Neutrophil (primary cell): ENCODE measurements around the gene BAMBI.

Source experiments
- H3K27ac ChIP-seq: fragments of 200-600 bp; sonication (generic); 2 replicates; pipeline ENCODE4 v1.5.1; 2016; ENCODE audit warnings: mild to moderate bottlenecking, moderate library complexity
- H3K27me3 ChIP-seq: fragments of 200-600 bp; sonication (generic); 2 replicates; pipeline ENCODE4 v1.6.0; 2016; ENCODE audit warnings: mild to moderate bottlenecking
- H3K36me3 ChIP-seq: fragments of 200-600 bp; sonication (generic); 2 replicates; pipeline ENCODE4 v1.5.1; 2017
- H3K4me1 ChIP-seq, 2 experiments: fragments of 200-600 bp in 1 of 2; sonication (generic) in 1 of 2; 1 replicate in 1 of 2; 2 replicates in 1 of 2; pipeline versions ENCODE4 v1.5.1 to v1.6.1; 2013 to 2016; ENCODE audit warnings: low read depth in 1 of 2, low read length in 1 of 2, mild to moderate bottlenecking in 1 of 2, moderate library complexity in 1 of 2; ENCODE audit not compliant: control insufficient read depth in 1 of 2, insufficient read depth in 1 of 2
- H3K4me3 ChIP-seq, 2 experiments: fragments of 200-600 bp in 1 of 2; sonication (generic) in 1 of 2; 1 replicate in 1 of 2; 2 replicates in 1 of 2; pipeline ENCODE4 v1.5.1; 2013 to 2016; ENCODE audit warnings: low read depth in 1 of 2, low read length in 1 of 2, mild to moderate bottlenecking in 1 of 2, moderate library complexity in 1 of 2
- H3K9me3 ChIP-seq: fragments of 200-600 bp; sonication (generic); 2 replicates; pipeline ENCODE4 v1.5.1; 2016
- TF ChIP-seq, protein P1 (sequence below): fragments of 200-600 bp; sonication (generic); IDR thresholded peaks from 2 replicates; pipeline ENCODE4 v1.5.1; 2016; ENCODE audit warnings: antibody characterized with exemption

BAMBI gene

DNA sequence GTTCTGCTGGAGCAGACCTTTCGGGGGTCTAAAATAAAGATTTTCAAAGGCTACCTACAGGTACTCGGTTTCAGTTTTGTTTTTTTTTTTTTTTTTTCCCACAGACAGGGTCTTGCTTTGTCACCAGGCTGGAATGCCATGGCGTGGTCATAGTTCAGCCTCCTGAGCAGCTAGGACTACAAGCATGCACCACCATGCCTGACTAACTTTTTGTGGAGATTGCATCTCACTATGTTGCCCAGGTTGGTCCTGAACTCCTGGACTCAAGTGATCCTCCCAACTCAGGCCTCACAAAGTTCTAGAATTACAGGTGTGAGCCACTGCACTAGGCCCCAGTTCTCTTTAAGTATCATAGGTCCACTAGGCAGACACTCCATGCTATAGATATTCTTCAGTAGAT, 34.5 kb downstream of the BAMBI start:
- TF ChIP-seq, protein P1, sequence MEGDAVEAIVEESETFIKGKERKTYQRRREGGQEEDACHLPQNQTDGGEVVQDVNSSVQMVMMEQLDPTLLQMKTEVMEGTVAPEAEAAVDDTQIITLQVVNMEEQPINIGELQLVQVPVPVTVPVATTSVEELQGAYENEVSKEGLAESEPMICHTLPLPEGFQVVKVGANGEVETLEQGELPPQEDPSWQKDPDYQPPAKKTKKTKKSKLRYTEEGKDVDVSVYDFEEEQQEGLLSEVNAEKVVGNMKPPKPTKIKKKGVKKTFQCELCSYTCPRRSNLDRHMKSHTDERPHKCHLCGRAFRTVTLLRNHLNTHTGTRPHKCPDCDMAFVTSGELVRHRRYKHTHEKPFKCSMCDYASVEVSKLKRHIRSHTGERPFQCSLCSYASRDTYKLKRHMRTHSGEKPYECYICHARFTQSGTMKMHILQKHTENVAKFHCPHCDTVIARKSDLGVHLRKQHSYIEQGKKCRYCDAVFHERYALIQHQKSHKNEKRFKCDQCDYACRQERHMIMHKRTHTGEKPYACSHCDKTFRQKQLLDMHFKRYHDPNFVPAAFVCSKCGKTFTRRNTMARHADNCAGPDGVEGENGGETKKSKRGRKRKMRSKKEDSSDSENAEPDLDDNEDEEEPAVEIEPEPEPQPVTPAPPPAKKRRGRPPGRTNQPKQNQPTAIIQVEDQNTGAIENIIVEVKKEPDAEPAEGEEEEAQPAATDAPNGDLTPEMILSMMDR: no peak
- Histone ChIP-seq H3K27ac (no peak overlapping the region), H3K36me3 (no peaks in the 10 kb centered on the region), H3K27me3 (peaks cover 12% of the 10 kb centered on the region), H3K4me1 (no peaks in the 10 kb centered on the region), H3K4me3 (no peak overlapping the region), H3K9me3 (no peaks in the 10 kb centered on the region)

DNA sequence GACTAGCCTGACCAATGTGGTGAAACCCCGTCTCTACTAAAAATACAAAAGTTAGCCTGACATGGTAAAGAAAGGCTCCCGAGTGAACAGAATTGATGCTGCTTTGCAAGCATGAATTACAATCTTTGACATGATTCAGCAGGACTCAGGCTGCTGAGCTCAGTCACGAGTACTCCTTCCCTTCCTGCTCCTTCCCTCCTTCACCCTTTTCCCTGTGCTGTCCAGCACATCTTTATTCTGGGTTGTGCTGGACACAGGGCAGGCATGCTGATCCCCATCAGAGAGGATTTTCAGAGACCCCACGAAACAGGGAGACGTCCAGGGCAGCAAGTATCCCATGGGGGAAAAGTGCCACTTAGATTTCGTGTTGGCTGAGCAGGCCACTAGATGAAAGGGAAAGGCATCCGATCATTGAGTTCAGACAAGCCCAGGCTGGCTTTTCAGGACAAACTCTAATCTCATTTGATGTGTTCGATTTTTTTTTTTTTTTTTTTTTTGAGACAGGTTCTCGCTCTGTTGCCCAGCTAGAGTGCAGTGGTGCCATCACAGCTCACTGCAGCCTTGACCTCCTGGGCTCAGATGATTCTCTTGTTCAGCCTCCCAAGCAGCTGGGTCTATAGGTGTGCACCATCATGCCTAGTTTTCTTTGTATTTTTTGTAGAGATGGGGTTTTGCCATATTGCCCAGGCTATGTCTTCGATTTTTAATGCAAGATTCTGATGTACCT, 36.5 kb downstream of the BAMBI start:
- Histone ChIP-seq H3K36me3 (no peaks in the 10 kb centered on the region), H3K27me3 (peaks cover 25% of the 10 kb centered on the region), H3K4me3 (no peak overlapping the region), H3K27ac (no peak overlapping the region), H3K9me3 (no peaks in the 10 kb centered on the region), H3K4me1 (no peaks in the 10 kb centered on the region)
- TF ChIP-seq, protein P1: no peak

DNA sequence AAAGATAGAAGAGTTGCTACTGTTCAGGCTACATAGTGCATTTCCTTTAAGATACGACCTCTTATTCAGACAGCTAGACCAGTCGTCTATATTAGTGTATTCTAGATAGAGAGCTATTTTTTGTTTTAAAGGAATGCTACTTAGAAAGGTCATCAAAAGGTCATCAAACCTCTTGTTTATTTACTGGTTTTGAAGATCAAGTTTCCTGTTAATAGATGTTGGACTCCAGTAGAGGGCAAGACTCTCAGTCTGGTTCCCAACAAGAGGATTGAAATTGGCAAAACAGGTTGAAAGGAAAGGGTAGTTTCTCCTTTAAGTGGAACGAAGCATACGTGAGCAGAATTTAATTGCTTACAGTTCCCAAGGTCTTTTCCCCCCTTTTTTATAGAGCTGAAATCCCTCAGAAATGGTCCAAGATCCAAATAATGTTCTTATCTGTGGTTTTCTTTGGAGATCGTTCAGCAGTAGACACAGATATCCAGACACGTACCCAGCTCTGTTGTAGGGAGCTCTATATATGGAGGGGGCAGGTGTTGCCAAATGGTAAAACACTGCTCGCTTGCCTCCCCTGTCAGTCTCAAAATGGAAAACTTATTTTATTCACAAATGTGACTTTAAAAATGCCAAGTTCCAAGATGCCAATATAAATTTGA, 37.2 kb downstream of the BAMBI start:
- Histone ChIP-seq H3K4me3 (no peak overlapping the region), H3K27me3 (peaks cover 32% of the 10 kb centered on the region), H3K36me3 (no peaks in the 10 kb centered on the region), H3K9me3 (no peaks in the 10 kb centered on the region), H3K27ac (no peak overlapping the region), H3K4me1 (no peaks in the 10 kb centered on the region)
- TF ChIP-seq, protein P1: no peak

DNA sequence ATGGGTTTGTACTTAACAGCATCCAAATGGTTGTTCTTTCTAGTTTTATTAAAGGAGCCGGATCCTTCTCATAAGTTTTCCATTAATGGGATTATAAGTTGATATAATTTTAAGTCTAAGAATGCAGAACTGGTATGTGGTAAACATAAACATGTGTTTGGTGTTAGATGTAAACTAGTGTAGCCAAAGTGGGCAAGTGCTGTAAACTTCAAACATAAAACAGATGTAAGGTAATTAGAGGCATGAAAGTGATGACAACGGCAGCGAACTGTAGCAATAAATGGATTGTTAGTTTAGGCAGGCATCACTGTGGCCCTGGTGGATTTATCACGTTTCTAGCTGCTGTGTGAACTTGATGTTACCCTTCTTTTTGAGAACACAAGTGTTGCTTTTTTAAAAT, 37.9 kb downstream of the BAMBI start:
- Histone ChIP-seq H3K4me1 (no peaks in the 10 kb centered on the region), H3K27ac (no peak overlapping the region), H3K9me3 (no peaks in the 10 kb centered on the region), H3K36me3 (no peaks in the 10 kb centered on the region), H3K27me3 (peaks cover 40% of the 10 kb centered on the region), H3K4me3 (no peak overlapping the region)
- TF ChIP-seq, protein P1: no peak

DNA sequence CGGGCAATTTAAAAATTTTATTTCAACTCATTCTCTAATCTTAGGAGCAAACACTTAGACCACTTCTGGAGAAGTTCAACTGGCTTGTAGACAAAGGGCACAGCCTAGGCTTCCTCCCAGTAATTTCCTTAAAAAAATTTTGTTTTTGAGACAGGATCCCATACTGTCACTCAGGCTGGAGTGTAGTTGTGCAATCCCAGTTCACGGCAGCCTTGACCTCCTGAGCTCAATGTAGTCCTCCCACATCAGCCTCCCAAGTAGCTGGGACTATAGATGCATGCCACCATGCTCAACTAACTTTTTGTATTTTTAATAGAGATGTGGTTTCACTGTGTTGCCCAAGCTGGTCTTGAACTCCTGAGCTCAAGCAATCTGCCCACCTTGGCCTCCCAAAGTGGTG, 38.4 kb downstream of the BAMBI start:
- no peak overlapping the region for H3K27ac ChIP-seq
- TF ChIP-seq, protein P1: no peak

More for the DNA sequence above, 38.4 kb downstream of the BAMBI start:
- Histone ChIP-seq H3K27me3 (peaks cover 45% of the 10 kb centered on the region), H3K4me1 (no peaks in the 10 kb centered on the region), H3K36me3 (no peaks in the 10 kb centered on the region), H3K4me3 (no peak overlapping the region), H3K9me3 (no peaks in the 10 kb centered on the region)
